ENCODE results near the gene KHDC4.

GRCh38 chr1:155889566-155889965, 44.6 kb downstream of the KHDC4 start:
- TF ChIP-seq, protein P1, sequence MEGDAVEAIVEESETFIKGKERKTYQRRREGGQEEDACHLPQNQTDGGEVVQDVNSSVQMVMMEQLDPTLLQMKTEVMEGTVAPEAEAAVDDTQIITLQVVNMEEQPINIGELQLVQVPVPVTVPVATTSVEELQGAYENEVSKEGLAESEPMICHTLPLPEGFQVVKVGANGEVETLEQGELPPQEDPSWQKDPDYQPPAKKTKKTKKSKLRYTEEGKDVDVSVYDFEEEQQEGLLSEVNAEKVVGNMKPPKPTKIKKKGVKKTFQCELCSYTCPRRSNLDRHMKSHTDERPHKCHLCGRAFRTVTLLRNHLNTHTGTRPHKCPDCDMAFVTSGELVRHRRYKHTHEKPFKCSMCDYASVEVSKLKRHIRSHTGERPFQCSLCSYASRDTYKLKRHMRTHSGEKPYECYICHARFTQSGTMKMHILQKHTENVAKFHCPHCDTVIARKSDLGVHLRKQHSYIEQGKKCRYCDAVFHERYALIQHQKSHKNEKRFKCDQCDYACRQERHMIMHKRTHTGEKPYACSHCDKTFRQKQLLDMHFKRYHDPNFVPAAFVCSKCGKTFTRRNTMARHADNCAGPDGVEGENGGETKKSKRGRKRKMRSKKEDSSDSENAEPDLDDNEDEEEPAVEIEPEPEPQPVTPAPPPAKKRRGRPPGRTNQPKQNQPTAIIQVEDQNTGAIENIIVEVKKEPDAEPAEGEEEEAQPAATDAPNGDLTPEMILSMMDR (IDR thresholded peaks at IDR 0.05): no peak
- no peak for TF ChIP-seq POLR2A (IDR thresholded peaks at IDR 0.05)

All from body of pancreas (tissue), 4 donors.